Bronchial smooth muscle cell (primary cell): ENCODE results near the gene MYO7B. TPM values are rescaled to one million over a fixed set of nuclear protein-coding genes. Genes with fewer than 3 reads are reported as not detected.

Experiments used
- total RNA-seq: library from RNA; depleted of rRNA; stranded (reverse); fragments of >200 nt; gene quantifications from 2 replicates; pipeline ENCODE4 v1.2.1, GENCODE V29; 2014

Gene MYO7B
- total RNA-seq: not detected in 2 replicates

DNA sequence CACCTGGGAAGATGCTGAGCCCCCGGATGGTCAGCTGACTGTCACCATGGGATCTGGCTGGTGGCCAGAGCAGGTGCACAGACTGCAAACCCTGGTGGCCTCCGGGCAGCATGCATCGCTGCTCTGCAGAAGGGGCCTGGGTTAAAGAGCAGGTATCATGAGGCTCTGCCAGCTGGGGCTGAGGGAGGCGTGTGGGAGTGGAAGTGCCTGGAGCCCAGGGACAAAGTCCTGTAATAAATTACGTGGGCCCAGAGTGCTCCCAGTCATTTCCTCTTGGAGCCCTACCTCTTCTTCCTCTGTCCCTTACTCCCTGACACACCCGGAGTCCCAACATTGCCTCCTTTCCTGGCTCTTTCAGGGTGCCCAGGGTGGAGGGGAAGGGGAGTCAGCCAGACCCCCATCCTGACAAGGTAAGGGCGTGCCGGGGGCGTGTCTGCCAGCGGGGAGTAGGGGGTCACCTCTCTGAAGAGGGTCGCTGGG, at the start of gene MYO7B:
TSS of gene MYO7B (plus strand) at position 262 of the 480 bp plus-strand sequence. CDS start 24,040 bp downstream, outside the sequence.

DNA sequence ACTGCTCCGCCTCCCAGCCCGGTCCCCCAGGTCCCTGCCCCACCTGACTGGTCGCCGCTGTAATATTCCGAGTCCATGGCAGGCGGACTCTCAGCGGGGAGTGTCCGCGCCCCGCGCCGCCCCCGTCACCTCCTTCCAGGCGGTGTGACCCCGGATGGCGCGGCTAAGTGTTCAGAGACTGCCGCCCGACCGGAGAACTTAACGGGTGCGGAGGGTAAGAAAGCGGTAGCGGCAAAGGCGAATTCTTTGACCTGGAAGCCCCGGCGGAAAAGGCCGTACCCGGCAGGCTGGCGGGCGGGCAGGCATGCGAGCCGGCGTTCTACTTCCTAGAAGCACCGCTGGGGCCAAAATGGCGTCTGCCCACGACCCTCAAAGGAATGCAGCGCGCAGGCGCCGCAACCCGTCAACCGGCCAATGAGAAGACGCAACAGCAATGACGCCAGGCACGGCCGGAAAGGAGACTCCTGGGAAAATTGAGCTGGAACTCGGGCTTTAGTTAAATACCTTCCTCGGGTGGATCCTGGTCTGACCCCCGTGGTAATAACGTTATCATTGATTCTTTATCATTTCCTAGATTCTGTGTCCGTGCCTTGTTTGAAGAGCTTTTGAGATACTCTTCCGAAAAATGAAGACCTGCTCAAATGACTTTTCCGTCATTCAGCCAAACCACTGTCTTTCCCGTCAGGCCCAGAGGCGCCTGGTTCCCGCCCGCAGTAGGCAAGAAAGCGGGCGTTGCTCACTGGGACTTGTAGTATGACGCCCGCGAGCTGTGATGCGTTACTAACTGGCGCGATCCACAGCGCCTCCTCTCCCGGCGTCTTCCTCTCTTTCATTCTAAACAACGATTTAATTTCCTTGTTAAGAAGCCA, 9.1 kb upstream of the MYO7B start, which contains the start of gene IWS1:
TSS of gene IWS1 (minus strand) at position 358 of the 869 bp plus-strand sequence. CDS start at position 77, 281 bp downstream.

GRCh38 chr2:127645395-127646291, 110.2 kb downstream of the MYO7B start, which contains the start of gene GPR17:
TSS of gene GPR17 (plus strand) at chr2:127646153. CDS start at chr2:127650736, 4,583 bp downstream.

DNA sequence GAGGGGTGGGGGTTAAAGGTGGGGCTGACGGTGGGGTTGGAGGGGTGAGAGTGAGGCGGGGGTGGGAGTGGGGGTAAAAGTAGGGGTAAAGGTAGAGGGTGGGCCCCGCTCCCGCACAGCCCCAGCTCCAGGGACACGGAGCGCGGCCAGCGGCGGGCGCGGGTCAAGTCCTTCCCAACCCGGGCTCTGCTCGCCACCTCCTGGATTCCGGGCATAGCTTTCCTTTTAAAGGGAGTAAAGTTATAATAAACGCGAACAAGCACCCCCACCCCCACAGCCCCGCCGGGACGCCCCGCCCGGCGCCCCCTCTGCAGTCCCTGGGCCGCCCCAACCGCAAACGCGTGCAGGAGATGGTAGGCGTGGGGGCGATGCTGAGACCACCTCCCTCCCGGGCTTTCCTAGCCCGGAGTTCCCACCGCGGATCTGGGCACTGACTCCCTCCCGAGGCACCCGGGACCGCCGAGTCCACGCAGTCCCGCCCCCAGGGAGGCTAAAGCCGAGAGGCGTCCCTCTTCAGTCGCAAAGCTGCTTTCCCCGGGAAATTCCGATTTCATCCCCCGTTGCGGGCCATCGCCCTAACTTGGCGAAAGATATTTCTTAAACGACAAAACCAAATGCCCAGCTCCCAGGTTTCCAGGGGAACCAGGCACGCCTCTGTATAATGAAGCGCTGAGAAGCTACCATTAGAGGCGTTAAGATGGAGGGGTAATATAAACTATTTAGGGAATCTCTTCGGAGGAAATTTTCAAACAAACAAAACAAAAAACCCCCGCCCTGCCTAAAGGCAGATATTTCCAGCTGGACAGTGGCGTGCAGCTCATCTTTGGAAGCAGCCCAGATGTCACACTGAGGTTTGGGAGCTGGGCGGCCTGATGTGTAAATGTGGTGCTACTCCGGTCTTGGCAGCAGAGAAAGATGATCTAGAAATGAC, 140.1 kb downstream of the MYO7B start, which contains the start of gene LIMS2:
TSS of gene LIMS2 (minus strand) at position 200 of the 931 bp plus-strand sequence. CDS start 506 bp downstream, outside the sequence.

Other genes with a start within 250 kb of the MYO7B start
- gene ERCC3, start 241.5 kb upstream of the MYO7B start, total RNA-seq: 31.1 and 41.1 TPM in 2 replicates
- 15.9 and 17.7 TPM in 2 replicates for gene MAP3K2, start 147.7 kb upstream of the MYO7B start, total RNA-seq
- gene PROC, start 117.3 kb upstream of the MYO7B start, total RNA-seq: not detected in 2 replicates
- 38.6 and 44.6 TPM in 2 replicates for gene IWS1, start 9.2 kb upstream of the MYO7B start, total RNA-seq
- not detected in 2 replicates for gene GPR17, start 110.5 kb downstream of the MYO7B start, total RNA-seq
- 0.77 and 1.6 TPM in 2 replicates for gene LIMS2, start 139.8 kb downstream of the MYO7B start, total RNA-seq
- 2.0 and 3.9 TPM in 2 replicates for gene SFT2D3, start 165.8 kb downstream of the MYO7B start, total RNA-seq